Forelimb muscle (tissue), 1 donor: Measurements from ENCODE around the gene TRMT61A. TPM values are rescaled to one million over a fixed set of nuclear protein-coding genes. Genes with fewer than 3 reads are reported as not detected.

Experiments
- DNase-seq: peaks from one replicate; pipeline ENCODE4 v3.0.0-alpha.2; 2013; ENCODE audit warnings: low read depth
- polyA plus RNA-seq: library from polyadenylated mRNA; unstranded; fragments of 120-200 nt; gene quantifications from one replicate; pipeline ENCODE4 v1.2.1, GENCODE V29; 2013; ENCODE audit not compliant: insufficient read length

The TRMT61A gene
- 7.2 TPM for polyA plus RNA-seq

- DNase-seq, result peak; percentile 65
Observed at GRCh38 chr14:103528587-103529382, at the start of gene TRMT61A. TSS of gene TRMT61A (plus strand) at chr14:103529196. CDS start at chr14:103529979, 783 bp downstream.

- DNase-seq, result no peak
Observed at GRCh38 chr14:103480595-103480994, 48.4 kb upstream of the TRMT61A start.

DNA sequence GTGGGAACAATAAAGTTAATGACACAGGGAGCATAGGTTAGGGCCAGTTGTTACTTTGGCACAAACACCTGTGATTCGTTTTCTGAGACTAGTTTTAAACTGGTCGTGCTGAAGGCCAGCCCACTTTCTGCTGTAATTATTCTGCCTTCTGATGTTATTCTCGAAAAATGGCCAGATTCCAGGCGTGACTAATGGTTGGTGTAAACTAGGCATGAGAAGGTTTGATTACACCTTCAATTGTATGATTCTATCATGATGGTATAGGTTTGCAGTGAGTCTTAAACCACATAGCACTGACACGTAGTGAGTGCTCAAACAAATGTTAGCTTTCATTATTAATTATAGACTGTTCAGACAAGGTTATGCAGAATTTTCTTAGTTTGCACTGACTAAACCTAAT is 45.4 kb upstream of the TRMT61A start:
- DNase-seq, result no peak

GRCh38 chr14:103485504-103485903 is 43.5 kb upstream of the TRMT61A start:
- DNase-seq, result no peak

DNA sequence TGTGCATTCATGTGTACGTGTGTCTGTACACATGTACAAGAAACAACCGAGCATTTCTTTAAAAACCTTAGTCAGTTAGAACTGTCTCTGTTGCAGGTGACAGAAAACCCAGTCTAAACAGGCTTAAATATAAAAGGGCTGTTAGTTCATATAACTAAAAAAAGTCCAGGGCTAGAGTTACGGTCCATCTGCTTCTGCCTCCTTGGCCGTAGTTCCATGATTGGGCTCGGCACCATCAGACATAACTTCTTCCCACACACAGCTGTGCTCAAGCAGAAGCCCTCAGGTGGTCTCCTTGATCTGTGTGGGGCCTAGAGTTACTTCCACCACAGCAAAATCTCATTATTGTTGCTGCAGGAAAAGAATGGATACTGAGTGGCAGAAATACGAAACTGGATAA is 40.9 kb upstream of the TRMT61A start:
- no peak for DNase-seq

DNA sequence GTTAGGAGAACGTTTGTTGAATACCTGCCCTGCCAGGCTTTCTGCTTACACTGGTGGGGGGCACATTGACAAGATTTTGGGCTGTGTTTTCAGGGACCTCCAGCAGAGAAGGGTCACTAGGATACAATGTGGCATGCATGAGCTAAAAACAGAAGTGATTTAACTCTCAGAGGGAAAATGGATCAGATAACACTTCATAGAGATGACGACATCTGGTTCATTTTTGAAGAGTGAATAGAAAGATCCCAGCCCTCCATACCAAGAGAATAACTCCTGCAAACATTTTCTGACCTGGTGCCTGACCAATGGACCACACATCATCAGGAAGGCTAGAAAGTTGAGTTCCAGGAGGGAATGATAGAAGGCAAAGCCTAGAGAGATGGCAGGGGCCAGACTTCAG is 40.0 kb upstream of the TRMT61A start:
- DNase-seq, result no peak

DNA sequence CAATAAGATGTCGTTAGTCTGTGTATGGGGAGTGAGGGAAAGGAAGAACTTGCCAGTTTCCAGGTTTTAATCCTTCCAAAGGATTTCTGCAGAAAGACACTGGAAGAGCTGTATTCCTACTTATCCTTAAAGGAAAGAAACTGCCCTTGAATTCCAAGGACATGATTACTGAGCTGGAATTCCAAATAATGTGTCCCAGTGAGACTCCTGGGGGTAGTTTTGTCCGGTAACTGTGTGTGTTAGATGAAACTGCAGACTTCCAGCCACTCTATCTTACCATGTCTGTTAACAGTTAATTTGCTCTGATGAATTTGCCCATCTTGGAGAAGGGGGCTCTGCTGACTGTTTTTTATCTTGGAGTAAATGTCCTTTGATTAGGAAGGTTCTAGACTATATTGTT is 39.4 kb upstream of the TRMT61A start:
- no peak for DNase-seq

- DNase-seq, result no peak
Observed at GRCh38 chr14:103491691-103492090, 37.3 kb upstream of the TRMT61A start.

DNA sequence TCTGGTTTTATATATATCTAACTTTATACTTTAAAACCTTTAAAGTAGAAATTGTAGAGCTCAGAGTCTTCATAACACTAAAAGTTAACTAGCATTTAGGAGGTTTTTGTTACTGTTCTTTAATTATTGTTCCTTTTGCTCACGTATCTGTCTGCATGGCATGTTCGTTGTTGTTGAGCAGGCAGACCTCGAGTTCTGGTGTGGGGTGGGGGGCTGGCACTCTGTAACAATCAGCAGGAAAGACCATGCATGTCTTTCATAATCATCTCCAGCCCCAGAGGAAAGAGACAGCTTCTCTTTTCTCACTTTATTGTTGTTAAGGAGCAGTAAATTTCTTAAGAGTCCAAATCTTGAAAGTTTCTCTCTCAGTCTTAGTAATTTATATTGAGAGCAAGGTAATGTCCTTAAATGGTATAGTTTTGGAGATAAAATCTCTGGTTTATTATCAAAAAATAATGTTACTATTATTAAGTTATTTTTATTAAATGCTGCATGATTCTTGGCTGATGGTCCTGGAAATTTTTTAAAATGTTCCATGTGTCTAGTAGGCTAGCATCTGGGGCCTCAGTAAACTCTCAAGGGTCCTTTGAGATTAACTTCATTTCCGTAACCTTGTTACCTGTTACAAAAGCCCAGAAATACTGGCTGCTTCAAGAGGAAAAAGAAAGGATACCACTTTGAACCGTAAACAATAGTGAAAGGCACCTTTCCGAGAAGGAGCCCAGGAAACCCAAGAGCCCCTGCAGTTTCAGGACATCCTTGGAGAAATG is 36.7 kb upstream of the TRMT61A start:
- peak; percentile 47 for DNase-seq

DNA sequence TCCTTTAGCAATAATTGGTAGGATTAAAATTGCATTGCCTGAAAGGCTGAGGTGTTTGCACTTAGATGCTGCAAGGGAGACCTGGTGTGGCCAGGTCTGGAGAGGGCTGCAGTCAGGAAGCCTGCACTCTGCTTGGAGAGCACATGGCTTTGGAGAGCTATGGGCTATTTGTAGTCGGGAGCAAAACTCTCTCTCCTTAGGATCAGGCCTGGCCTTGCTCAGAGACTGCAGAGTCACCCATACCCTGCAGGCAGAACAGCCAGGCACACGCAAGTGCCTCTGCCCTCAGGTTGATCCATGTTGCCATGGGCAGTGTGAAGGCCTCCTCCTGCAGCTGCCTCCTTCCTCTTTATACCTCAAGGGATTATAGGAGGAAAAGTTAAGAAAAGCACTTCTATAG is 33.1 kb upstream of the TRMT61A start:
- DNase-seq, result no peak

GRCh38 chr14:103496776-103497175 is 32.2 kb upstream of the TRMT61A start:
- DNase-seq, result no peak

GRCh38 chr14:103499709-103500108 is 29.3 kb upstream of the TRMT61A start:
- DNase-seq, result no peak

GRCh38 chr14:103500148-103500990 is 28.6 kb upstream of the TRMT61A start:
- DNase-seq, result peak; percentile 60

DNA sequence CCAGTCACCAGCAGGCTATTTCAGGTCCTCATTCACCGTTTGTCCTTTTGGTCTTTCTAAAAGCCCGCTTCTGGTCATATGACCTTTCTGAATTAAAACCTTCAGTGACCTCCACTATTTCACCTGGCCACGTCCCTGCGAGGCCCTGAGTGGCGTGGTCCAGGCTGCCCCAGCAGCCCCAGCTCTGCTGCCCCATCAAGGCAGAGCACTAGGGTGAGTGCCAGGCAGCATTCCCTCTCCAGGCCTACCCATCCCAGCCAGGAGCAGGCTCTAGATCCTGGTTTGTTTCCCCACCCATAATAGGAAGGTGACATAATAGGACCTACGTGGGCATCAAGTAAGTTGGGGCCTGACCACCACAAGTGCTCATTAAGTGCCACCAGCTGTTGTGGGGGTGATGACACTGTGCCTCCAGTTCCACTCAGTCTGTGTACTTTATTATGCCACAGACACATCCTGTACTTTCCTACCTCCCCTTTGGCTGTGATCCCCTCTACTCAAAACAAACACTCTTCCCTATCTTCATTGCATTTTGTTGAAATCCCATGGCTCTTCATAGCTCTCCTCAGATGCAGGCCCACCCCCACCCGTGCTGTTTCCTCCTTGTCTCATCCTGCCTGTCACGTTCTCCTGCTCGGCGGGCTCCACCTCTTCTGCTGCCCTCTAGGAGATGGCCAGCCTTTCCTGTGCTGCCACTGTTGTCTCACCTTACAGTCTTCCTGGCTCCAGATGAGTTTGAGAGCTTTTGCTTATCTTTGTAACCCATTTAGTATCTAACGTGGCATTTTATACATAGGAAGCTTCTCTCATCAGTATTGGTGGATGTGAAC is 27.7 kb upstream of the TRMT61A start:
- no peak for DNase-seq

DNA sequence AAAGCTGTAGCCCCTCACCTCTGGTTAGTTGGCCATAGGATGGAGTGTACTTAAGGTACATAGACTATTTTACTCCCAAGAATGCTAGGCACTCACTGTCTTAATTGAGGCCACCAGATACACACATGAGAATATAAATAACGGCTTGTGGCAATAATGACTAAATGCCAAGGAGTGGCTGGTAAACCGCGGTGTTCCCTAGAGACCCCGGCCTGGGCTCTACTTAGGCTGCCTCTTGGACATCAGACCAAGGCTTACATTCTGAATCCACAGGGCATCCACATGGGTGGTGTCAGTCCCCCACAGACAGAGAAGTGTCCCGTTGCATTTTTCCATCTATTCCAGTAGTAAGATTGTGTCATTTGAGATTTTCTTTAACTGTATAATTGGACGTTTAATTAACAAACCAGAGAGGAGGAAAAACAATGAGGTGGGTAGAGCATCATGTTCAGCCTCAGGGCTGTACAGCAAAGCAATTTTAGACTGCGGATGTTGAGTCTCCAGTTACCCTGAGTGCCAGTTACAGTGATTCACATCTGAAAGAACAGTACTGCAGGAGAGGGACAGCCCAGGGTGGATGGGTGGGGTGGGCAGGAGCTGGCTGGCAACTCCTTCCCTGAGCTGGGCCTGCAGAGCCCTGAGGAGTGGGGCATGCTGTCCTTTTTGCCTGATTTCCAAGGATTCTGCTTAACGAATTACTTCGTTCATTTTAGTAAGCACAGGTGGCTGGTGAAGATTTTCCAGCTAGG is 26.9 kb upstream of the TRMT61A start:
- DNase-seq, result no peak

GRCh38 chr14:103502877-103503276 is 26.1 kb upstream of the TRMT61A start:
- no peak for DNase-seq

DNA sequence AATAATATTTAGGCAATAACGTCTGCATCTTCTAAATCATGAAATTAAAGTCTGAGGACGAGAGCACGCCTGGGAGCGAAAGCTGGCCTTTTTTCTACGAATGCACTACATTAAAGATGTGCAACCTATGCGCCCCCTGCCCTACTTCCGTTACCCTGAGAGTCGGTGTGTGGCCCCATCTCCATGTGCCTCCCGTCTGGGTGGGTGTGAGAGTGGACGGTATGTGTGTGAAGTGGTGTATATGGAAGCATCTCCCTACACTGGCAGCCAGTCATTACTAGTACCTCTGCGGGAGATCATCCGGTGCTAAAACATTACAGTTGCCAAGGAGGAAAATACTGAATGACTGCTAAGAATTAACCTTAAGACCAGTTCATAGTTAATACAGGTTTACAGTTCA is 25.7 kb upstream of the TRMT61A start:
- DNase-seq, result no peak

GRCh38 chr14:103504991-103505565 is 23.9 kb upstream of the TRMT61A start:
- DNase-seq, result no peak

GRCh38 chr14:103507751-103508150 is 21.2 kb upstream of the TRMT61A start:
- DNase-seq, result no peak
